ENCODE data around the gene LBX1.
"Not testable (repeated sequence)": the region's sequence is repeated elsewhere in the genome, so short reads cannot be mapped to it uniquely, and the experiment has no call there.

The LBX1 gene

DNA sequence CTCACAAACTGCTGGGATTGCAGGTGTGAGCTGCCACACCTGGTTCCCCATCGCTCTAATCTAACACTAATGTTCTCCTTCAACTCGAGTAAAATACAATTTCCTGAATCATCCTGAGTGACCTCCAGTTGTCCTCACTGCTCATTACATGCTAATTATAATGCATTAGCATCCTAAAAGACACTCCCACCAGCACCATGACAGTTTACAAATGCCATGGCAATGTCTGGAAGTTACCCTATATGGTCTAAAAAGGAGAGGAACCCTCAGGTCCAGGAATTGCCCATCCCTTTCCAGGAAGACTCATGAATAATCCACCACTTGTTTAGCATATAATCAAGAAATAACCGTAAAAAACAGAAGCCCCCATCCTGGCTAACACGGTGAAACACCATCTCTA lies 26.6 kb downstream of the LBX1 start:
- not testable (repeated sequence) for DNase-seq

DNA sequence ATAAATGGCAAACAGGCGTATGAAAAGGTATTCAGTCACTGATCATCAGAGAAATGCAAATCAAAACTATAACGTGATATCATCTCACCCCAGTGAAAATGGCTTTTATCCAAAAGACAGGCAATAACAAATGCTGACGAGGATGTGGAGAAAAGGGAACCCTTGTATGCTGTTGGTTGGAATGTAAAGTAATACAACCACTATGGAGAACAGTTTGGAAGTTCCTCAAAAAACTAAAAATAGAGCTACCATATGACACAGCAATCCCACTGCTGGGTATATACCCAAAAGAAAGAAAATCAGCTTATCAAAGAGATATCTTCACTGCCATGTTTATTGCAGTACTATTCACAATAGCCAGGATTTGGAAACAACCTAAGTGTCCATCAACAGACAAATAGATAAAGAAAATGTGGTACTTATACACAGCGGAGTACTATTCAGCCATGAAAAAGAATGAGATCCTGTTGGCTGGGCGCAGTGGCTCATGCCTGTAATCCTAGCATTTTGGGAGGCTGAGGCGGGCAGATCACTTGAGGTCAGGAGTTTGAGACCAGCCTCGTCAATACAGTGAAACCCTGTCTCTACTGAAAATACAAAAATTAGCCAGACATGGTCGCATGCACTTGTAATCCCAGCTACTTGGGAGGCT lies 30.8 kb downstream of the LBX1 start:
- not testable (repeated sequence) for DNase-seq

DNA sequence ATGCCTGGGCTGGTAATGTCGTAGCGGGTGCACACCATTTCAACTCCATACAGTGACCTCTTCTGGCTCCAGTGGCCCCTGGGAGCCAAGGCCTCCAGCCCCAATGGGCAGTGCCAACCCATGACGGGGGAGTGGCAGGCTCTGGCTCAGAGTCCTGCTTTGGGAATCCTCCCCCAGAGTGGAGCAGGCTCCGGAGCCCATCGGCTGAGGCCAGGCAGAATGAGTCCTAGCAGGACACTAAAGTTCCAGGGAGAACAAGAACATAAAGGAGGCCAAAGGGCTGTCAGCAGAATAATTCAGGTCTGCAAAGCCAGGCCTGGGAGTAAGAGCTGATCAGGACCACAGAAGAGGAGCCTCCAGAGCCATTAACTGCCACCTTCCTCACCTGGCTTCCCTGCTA lies 33.3 kb downstream of the LBX1 start:
- no peak for DNase-seq

DNA sequence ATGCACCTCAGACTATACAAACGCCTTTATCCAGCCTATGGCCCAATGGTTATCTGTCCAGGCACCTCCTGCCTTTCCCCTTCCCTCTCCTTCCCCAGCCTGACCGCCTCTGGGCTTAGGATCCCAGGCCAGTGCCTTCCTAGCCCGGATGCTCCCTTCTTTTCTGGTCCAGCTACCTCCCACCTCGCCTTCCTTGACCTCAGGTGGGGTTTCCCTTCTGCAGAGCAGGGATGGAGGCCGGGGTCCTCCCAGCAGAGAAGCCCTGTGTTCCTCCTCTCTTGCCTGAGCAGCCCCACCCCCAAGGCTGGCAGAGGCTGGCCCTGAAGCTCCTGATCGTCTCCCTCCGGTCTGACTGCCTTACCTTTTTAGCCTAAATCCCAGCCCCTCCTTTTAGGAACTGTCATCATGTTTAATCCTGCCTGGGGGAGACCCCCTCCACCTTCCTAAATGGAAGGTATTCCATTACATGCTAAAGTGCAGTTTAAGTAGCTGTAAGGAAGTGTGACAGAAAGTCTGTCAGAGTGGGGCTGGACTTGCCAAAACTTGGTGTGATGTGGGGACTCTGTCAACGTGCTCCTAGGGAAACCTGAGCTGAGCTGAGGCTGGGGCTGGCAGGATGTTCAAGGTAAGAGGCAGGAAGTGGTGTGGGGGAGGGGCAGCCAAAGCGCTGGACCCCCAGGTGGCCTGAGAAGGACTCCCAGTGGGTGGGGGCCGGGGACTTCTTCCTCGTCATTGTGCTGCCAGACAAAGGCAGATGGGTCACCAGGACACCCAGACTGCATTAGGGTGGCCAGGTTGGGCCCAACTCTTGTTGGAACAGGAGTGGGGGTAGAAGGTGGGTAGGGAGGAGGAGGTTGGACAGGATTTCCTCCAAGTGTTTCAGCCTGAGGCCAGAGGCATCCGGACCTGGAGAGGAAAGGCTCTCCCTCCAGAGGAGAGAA lies 39.5 kb downstream of the LBX1 start:
- no peak for DNase-seq

DNA sequence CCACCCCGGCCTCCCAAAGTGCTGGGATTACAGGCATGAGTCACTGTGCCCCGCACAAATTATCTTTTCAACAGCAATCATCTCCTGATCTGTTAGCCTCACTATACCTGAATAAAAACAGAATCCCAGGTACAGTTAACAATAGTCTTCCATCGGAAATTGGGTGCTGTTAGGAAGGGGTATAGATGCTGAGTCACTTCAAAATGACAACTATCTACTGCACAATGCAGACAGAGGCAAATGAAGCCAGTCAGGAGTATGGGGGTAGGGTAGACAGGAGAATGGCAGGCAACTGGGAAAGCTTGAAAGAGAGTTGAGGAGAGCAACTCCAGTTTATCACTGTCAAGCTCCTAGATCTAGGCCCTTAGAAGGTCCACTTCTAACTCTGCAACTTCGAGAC lies 40.3 kb downstream of the LBX1 start:
- no peak for DNase-seq

DNA sequence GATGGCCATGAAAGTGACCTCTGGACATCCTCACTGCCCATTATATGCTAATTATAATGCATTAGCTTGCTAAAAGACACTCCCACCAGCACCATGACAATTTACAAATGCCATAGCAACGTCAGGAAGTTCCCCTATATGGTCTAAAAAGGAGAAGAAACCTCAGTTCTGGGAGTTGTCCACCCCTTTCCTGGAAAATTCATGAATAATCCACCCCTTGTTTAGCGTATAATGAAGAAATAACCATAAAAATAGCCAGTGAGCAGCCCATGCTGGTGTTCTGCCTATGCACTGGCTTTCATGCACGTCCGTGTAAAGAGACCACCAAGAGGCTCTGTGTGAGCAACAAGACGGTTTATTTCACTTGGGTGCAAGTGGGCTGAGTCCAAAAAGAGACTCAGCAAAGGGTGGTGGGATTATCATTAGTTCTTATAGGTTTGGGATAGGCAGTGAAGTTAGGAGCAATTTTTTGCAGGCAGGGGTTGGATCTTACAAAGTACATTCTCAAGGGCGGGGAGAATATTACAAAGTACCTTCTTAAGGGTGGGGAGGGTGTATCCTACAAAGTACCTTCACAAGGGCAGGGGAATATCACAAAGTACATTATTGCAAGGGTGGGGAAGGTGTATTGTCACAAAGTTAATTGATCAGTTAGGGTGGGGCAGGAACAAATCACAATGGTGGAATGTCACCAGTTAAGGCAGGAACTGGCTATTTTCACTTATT lies 45.6 kb downstream of the LBX1 start:
- no peak for DNase-seq

DNA sequence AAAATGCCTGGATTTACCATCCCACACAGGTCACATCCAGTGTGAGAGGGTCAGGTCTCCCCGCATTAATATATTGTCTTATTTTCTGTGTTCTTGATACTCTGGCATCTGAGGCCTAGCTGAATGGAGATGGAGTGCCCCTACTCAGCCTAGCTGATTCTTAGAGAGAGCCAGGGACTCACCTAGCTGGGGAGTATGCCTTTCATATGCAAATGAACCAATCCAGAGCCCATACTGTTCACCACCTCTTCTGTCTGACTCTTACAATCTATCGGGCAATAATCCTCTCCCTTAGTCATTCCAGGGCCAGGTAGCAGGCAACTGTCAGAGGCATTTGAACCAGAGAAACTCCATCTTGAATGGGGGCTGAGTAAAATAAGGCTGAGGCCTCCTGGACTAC lies 46.3 kb downstream of the LBX1 start:
- no peak for DNase-seq

Measured in activated CD4-positive, alpha-beta T cell treated with anti-CD3 and anti-CD28 coated beads for 1 hour (primary cell).